ENCODE results near the gene CBFA2T3.

CBFA2T3 gene

GRCh38 chr16:88985521-88985920 lies 8.5 kb upstream of the CBFA2T3 start:
- Histone ChIP-seq H3F3A (ENCODE audit: low read depth) (no peaks in the 10 kb centered on the region), H3K9ac (ENCODE audit: low read depth, low read length, poor library complexity, severe bottlenecking) (no peak overlapping the region), H3K36me3 (ENCODE audit: insufficient read depth, low read length) (no peaks in the 10 kb centered on the region), H3K4me3 (ENCODE audit: low read length, poor library complexity, severe bottlenecking) (no peak overlapping the region), H4K20me1 (ENCODE audit: insufficient read depth, low read length, poor library complexity, severe bottlenecking) (no peaks in the 10 kb centered on the region), H3K9me3 (ENCODE audit: insufficient read depth, low read depth, low read length) (no peaks in the 10 kb centered on the region), H2AFZ (ENCODE audit: low read length) (no peak overlapping the region), H3K27me3 (ENCODE audit: insufficient read depth, low read length, poor library complexity, severe bottlenecking) (no peaks in the 10 kb centered on the region), H3K79me2 (ENCODE audit: insufficient read depth, low read length) (peaks cover 5% of the 10 kb centered on the region; the same call in 1 of the 2 replicates), H3K9me2 (replicated peaks; ENCODE audit: low read depth, low read length) (no peaks in the 10 kb centered on the region), H3K4me1 (ENCODE audit: insufficient read depth, low read length, poor library complexity, severe bottlenecking) (peaks cover 26% of the 10 kb centered on the region), H3K4me2 (ENCODE audit: low read depth, low read length, poor library complexity, severe bottlenecking) (no peak overlapping the region)
- TF ChIP-seq EZH2phosphoT487 (IDR thresholded peaks at IDR 0.05; ENCODE audit: borderline replicate concordance), result no peak

GRCh38 chr16:88983771-88984687 lies 7.0 kb upstream of the CBFA2T3 start:
- Histone ChIP-seq H3F3A (ENCODE audit: low read depth) (no peaks in the 10 kb centered on the region), H2AFZ (ENCODE audit: low read length) (no peak overlapping the region), H3K4me1 (ENCODE audit: insufficient read depth, low read length, poor library complexity, severe bottlenecking) (peaks cover 31% of the 10 kb centered on the region), H4K20me1 (ENCODE audit: insufficient read depth, low read length, poor library complexity, severe bottlenecking) (no peaks in the 10 kb centered on the region), H3K36me3 (ENCODE audit: insufficient read depth, low read length) (no peaks in the 10 kb centered on the region), H3K9me2 (replicated peaks; ENCODE audit: low read depth, low read length) (no peaks in the 10 kb centered on the region), H3K27me3 (ENCODE audit: insufficient read depth, low read length, poor library complexity, severe bottlenecking) (no peaks in the 10 kb centered on the region), H3K79me2 (ENCODE audit: insufficient read depth, low read length) (peaks cover 5% of the 10 kb centered on the region; the same call in 1 of the 2 replicates), H3K9me3 (ENCODE audit: insufficient read depth, low read depth, low read length) (no peaks in the 10 kb centered on the region), H3K9ac (ENCODE audit: low read depth, low read length, poor library complexity, severe bottlenecking) (peak overlapping the region; percentile 27), H3K4me2 (ENCODE audit: low read depth, low read length, poor library complexity, severe bottlenecking) (no peak overlapping the region), H3K4me3 (ENCODE audit: low read length, poor library complexity, severe bottlenecking) (no peak overlapping the region)
- TF ChIP-seq EZH2phosphoT487 (IDR thresholded peaks at IDR 0.05; ENCODE audit: borderline replicate concordance), result no peak
- TF ChIP-seq CTCF (conservative IDR thresholded peaks at IDR 0.05; ENCODE audit: low read length), result no peak

- Histone ChIP-seq H3F3A (ENCODE audit: low read depth) (peaks cover 5% of the 10 kb centered on the region), H3K79me2 (ENCODE audit: insufficient read depth, low read length) (peaks cover 6% of the 10 kb centered on the region; the same call in 1 of the 2 replicates), H3K4me2 (ENCODE audit: low read depth, low read length, poor library complexity, severe bottlenecking) (peak overlapping the region; percentile 16), H3K9ac (ENCODE audit: low read depth, low read length, poor library complexity, severe bottlenecking) (peak overlapping the region; percentile 27), H2AFZ (ENCODE audit: low read length) (no peak overlapping the region), H3K27me3 (ENCODE audit: insufficient read depth, low read length, poor library complexity, severe bottlenecking) (no peaks in the 10 kb centered on the region), H3K4me3 (ENCODE audit: low read length, poor library complexity, severe bottlenecking) (no peak overlapping the region), H3K9me3 (ENCODE audit: insufficient read depth, low read depth, low read length) (no peaks in the 10 kb centered on the region), H4K20me1 (ENCODE audit: insufficient read depth, low read length, poor library complexity, severe bottlenecking) (no peaks in the 10 kb centered on the region), H3K4me1 (ENCODE audit: insufficient read depth, low read length, poor library complexity, severe bottlenecking) (peaks cover 35% of the 10 kb centered on the region), H3K9me2 (replicated peaks; ENCODE audit: low read depth, low read length) (no peaks in the 10 kb centered on the region), H3K36me3 (ENCODE audit: insufficient read depth, low read length) (no peaks in the 10 kb centered on the region)
- TF ChIP-seq CTCF (conservative IDR thresholded peaks at IDR 0.05; ENCODE audit: low read length) (no peak), EZH2phosphoT487 (IDR thresholded peaks at IDR 0.05; ENCODE audit: borderline replicate concordance) (no peak)
Observed at GRCh38 chr16:88983165-88983564, 6.2 kb upstream of the CBFA2T3 start.

All from Loucy (cell line).